Measurements from ENCODE around the gene FAHD2A.

GRCh38 chr2:95359031-95359430 is 43.5 kb upstream of the FAHD2A start:
- TF ChIP-seq, protein P1, sequence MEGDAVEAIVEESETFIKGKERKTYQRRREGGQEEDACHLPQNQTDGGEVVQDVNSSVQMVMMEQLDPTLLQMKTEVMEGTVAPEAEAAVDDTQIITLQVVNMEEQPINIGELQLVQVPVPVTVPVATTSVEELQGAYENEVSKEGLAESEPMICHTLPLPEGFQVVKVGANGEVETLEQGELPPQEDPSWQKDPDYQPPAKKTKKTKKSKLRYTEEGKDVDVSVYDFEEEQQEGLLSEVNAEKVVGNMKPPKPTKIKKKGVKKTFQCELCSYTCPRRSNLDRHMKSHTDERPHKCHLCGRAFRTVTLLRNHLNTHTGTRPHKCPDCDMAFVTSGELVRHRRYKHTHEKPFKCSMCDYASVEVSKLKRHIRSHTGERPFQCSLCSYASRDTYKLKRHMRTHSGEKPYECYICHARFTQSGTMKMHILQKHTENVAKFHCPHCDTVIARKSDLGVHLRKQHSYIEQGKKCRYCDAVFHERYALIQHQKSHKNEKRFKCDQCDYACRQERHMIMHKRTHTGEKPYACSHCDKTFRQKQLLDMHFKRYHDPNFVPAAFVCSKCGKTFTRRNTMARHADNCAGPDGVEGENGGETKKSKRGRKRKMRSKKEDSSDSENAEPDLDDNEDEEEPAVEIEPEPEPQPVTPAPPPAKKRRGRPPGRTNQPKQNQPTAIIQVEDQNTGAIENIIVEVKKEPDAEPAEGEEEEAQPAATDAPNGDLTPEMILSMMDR (conservative IDR thresholded peaks at IDR 0.05; ENCODE audit: low read length): no peak
- no peak for TF ChIP-seq EZH2phosphoT487 (IDR thresholded peaks at IDR 0.05; ENCODE audit: borderline replicate concordance)

Measured in Loucy (cell line).